Osteoblast (primary cell): Measurements from ENCODE around the gene COL10A1. TPM values are rescaled to one million over a fixed set of nuclear protein-coding genes. Genes with fewer than 3 reads are reported as not detected.

Experiments
- DNase-seq: peaks from one replicate; pipeline ENCODE4 v3.0.0; 2011; ENCODE audit warnings: low spot score, mixed read lengths; ENCODE audit not compliant: insufficient read length; ENCODE audit errors: missing footprints
- H2AFZ ChIP-seq: 2 replicates; pipeline ENCODE4 v1.6.0; 2011; ENCODE audit warnings: mild to moderate bottlenecking, low read length
- H3K27ac ChIP-seq: 2 replicates; pipeline ENCODE4 v1.5.1; 2011; ENCODE audit warnings: mild to moderate bottlenecking, low read depth, low read length, moderate library complexity
- H3K27me3 ChIP-seq: 2 replicates; pipeline ENCODE4 v1.6.0; 2012; ENCODE audit warnings: mild to moderate bottlenecking, control low read depth, inconsistent platforms, low read length, moderate library complexity; ENCODE audit not compliant: insufficient read depth
- H3K36me3 ChIP-seq: 2 replicates; pipeline ENCODE4 v1.5.1; 2011; ENCODE audit warnings: mild to moderate bottlenecking, low read length, control low read depth, moderate library complexity; ENCODE audit not compliant: insufficient read depth
- H3K4me1 ChIP-seq: 2 replicates; pipeline ENCODE4 v1.5.1; 2011; ENCODE audit warnings: mild to moderate bottlenecking, low read length, control low read depth, moderate library complexity; ENCODE audit not compliant: insufficient read depth
- H3K4me2 ChIP-seq: 2 replicates; pipeline ENCODE4 v1.6.0; 2011; ENCODE audit warnings: mild to moderate bottlenecking, low read length; ENCODE audit not compliant: insufficient read depth
- H3K4me3 ChIP-seq: fragments of 200-600 bp; sonication (generic); 3 replicates; pipeline ENCODE4 v1.5.1; 2012; ENCODE audit warnings: mild to moderate bottlenecking, low read length, inconsistent platforms; ENCODE audit not compliant: insufficient read depth
- H3K79me2 ChIP-seq: 2 replicates; pipeline ENCODE4 v1.6.0; 2012; ENCODE audit warnings: mild to moderate bottlenecking, low read length, control low read depth, inconsistent platforms; ENCODE audit not compliant: insufficient read depth
- H3K9me3 ChIP-seq: 2 replicates; pipeline ENCODE4 v1.5.1; 2011; ENCODE audit warnings: low read depth, low read length, control low read depth
- H4K20me1 ChIP-seq: 2 replicates; pipeline ENCODE4 v1.6.0; 2012; ENCODE audit warnings: mild to moderate bottlenecking, low read length, control low read depth; ENCODE audit not compliant: insufficient read depth
- CTCF ChIP-seq: IDR thresholded peaks from 2 replicates; pipeline ENCODE4 v1.5.1; 2011; ENCODE audit warnings: mild to moderate bottlenecking, low read depth, low read length, moderate library complexity; ENCODE audit errors: extremely low read depth
- total RNA-seq: library from RNA; depleted of rRNA; stranded (reverse); fragments of >200 nt; gene quantifications from 2 replicates; pipeline ENCODE4 v1.2.3, GENCODE V29; 2012

COL10A1 gene
- total RNA-seq, 1 donor, result 36.2 TPM

GRCh38 chr6:116094041-116094440 lies 31.9 kb downstream of the COL10A1 start:
- Histone ChIP-seq H3K9me3 (no peaks in the 10 kb centered on the region), H3K27me3 (no peaks in the 10 kb centered on the region), H3K4me1 (no peaks in the 10 kb centered on the region), H4K20me1 (no peaks in the 10 kb centered on the region), H3K36me3 (no peaks in the 10 kb centered on the region), H3K4me3 (no peak overlapping the region), H3K27ac (no peak overlapping the region), H3K79me2 (no peaks in the 10 kb centered on the region), H2AFZ (no peak overlapping the region), H3K4me2 (no peak overlapping the region)
- no peak for TF ChIP-seq CTCF
- no peak for DNase-seq

- H3K4me2 ChIP-seq, result no peak overlapping the region
- no peak overlapping the region for H3K27ac ChIP-seq
- H3K36me3 ChIP-seq, result no peaks in the 10 kb centered on the region
- no peak for TF ChIP-seq CTCF
- no peaks in the 10 kb centered on the region for H3K4me1 ChIP-seq
- no peaks in the 10 kb centered on the region for H3K9me3 ChIP-seq
- H4K20me1 ChIP-seq, result no peaks in the 10 kb centered on the region
- no peaks in the 10 kb centered on the region for H3K79me2 ChIP-seq
- H3K27me3 ChIP-seq, result no peaks in the 10 kb centered on the region
- DNase-seq, result no peak
- peak overlapping the region; percentile 11 for H2AFZ ChIP-seq
- no peak overlapping the region for H3K4me3 ChIP-seq
These were observed 35.7 kb downstream of the COL10A1 start for GRCh38 chr6:116090251-116090650.

- Histone ChIP-seq H3K27ac (no peak overlapping the region), H2AFZ (peak overlapping the region; percentile 74), H3K4me1 (no peaks in the 10 kb centered on the region), H4K20me1 (no peaks in the 10 kb centered on the region), H3K79me2 (no peaks in the 10 kb centered on the region), H3K36me3 (no peaks in the 10 kb centered on the region), H3K4me2 (no peak overlapping the region), H3K27me3 (no peaks in the 10 kb centered on the region), H3K9me3 (no peaks in the 10 kb centered on the region), H3K4me3 (no peak overlapping the region)
- no peak for TF ChIP-seq CTCF
- no peak for DNase-seq
These were observed 37.0 kb downstream of the COL10A1 start for GRCh38 chr6:116088946-116089345.

- no peak for DNase-seq
- no peaks in the 10 kb centered on the region for H3K9me3 ChIP-seq
- H3K36me3 ChIP-seq, result no peaks in the 10 kb centered on the region
- peak overlapping the region; percentile 49 for H2AFZ ChIP-seq
- no peak overlapping the region for H3K4me2 ChIP-seq
- H3K27ac ChIP-seq, result no peak overlapping the region
- no peak for TF ChIP-seq CTCF
- H3K4me1 ChIP-seq, result no peaks in the 10 kb centered on the region
- no peaks in the 10 kb centered on the region for H4K20me1 ChIP-seq
- no peaks in the 10 kb centered on the region for H3K79me2 ChIP-seq
- H3K4me3 ChIP-seq, result no peak overlapping the region
- H3K27me3 ChIP-seq, result no peaks in the 10 kb centered on the region
These were observed 38.4 kb downstream of the COL10A1 start for GRCh38 chr6:116087437-116088027.
